Cortex of kidney (tissue), 1 donor: ENCODE results near the gene PPP1R37.

Experiments used
- DNase-seq: peaks from one replicate; lab custom pipeline; 2025; lab: John Stamatoyannopoulos, UW

Gene PPP1R37

DNA sequence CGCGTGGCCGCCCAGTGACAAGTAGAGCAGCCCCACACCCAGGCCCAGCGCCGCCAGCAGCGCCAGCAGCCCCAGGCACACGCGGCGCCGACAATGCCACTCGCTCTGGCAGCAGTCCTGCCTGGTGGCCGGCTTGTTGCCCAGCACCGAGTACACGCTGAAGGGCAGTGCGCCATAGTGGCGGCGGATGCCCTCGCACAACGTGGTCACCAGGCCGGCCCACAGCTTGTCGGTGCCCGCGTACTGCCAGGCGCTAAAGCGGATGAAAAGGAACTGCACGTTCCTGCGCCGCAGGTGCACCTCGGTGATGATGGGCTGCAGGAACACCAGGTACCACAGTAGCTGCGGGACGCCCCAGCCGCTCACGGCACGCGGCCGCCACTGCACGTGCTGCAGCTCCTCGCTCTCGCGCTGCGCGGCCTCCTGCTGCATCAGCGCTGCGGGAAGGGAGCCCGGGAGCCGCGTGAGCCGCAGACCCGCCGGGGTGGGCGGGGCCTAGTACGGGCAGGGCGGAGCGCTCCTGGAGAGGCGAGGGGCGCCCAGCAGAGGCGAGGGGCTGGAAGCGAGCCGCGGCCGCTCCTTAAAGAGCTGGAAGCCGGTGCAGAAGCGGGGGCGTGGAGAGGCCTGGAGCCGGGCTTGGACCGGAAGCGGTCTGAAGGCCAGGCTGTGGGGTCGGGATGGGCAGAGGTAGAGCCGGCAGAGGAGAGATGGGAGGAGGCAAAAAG lies 60.5 kb downstream of the PPP1R37 start:
- no peak for DNase-seq

DNA sequence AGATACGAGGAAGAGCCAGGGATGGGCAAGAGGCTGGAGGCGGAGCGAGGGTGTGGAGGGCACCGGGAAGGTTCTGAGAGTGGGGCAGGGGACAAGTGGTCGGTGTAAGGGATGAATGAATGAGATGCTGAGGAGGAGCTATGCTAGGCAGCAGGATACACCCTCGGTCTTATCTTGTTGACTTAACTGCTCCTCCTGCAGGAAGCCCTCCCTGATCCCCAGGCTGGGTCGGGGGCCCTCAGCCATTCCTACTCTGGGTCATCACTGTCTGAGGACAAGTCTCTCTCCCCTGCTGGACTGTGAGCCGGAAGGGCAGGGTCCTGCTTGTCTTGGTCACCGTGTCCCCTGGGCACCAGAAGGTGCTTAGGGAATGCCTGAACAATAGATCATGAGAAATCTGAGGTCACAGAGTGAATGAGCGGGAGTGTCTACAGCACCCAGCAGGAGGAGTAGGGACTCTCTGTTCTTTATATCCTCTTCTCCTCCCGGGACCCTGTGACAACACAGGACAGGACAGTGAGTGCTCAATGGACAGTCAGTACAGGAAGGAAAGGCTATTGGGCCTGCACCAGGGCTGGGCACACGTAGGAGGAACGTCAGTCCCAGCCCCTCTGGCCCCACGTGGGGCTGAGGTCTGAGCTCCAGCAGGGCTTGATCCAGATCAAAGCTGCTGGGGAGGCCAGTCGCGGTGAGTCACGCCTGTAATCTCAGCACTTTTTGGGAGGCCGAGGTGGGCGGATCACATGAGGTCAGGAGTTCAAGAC lies 61.3 kb downstream of the PPP1R37 start:
- no peak for DNase-seq

DNA sequence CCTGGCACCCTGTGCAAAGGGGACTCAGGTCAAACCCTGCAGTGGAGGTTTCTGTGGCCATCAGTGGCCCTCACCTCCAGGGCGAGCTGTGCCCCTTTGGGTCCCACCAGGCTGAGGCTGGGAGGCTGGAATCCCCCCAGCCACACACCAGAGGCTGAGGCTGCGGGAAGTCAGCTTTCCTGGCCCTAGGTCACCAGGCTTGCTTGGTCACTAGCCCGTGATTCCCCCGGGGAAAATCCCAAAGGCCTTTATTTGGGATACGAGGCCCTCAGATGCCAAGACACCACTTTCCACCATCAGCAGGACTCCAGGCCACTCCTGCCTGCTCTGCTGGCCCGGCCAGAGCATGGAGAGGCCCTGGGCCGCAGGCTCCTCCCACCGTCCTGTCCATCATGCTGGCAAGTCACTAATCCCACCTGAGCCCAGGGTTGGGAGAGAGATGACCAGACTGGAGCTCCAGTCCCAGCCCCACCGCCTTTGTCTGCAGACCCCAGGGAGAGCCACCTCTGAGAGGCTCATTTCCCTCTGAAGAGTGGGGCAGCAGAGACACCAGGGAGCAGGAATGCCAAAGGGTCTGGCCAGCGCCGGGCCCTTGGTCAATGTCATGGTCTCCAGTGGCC lies 63.1 kb downstream of the PPP1R37 start:
- no peak for DNase-seq

DNA sequence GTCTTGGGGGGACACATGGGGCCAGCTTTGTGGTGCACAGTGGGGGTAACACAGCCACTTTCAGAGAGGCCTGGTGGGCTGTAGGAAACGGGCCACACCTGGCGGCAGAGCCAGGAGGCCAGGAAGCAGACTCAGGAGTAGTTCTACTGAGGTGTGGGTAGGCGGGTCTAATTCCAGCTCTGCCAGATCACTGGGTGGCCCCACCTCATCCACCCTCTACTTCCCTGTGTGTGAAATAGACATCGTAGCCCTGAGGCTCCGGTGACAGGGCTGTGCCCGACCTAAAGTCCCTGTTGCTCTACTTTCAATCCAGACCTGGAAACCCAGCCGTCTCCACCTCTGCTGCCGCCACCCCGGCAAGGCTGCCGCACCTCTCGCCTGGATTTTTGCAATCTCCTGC lies 63.8 kb downstream of the PPP1R37 start:
- DNase-seq = no peak

DNA sequence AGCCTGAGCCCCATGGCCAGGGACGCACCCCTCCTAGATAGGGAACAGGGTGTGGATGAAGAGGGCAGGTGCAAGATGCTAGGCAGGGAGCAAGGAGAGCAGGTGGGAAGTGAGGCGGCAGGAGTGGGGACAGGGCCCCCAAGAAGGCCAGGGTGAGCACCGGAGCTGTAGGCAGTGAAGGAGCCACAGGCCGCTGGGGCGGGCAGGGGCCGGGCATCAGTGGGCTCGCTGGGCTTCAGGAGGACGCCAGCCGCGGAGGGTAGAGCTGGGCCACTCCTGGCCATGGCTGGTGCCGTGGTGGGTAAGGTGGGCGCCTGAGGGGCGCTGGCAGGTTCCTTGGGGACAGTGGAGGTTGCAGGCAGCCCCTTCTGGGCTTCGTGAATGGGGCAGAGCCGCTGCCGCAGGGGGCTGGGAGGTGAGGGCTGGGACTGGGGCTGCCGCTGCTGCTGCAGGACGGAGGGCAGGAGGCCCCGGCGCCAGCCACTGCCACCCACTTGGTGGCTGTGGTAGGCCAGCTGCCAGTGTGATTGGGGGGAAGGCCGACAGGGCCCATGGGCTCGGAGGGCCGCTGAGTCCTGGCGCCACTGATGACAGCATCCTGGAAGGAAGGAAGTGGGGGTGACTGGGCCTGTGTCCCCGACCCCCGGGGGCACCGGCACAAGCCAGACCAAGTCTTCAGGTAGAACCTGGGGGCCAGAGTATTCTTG lies 65.7 kb downstream of the PPP1R37 start:
- no peak for DNase-seq

DNA sequence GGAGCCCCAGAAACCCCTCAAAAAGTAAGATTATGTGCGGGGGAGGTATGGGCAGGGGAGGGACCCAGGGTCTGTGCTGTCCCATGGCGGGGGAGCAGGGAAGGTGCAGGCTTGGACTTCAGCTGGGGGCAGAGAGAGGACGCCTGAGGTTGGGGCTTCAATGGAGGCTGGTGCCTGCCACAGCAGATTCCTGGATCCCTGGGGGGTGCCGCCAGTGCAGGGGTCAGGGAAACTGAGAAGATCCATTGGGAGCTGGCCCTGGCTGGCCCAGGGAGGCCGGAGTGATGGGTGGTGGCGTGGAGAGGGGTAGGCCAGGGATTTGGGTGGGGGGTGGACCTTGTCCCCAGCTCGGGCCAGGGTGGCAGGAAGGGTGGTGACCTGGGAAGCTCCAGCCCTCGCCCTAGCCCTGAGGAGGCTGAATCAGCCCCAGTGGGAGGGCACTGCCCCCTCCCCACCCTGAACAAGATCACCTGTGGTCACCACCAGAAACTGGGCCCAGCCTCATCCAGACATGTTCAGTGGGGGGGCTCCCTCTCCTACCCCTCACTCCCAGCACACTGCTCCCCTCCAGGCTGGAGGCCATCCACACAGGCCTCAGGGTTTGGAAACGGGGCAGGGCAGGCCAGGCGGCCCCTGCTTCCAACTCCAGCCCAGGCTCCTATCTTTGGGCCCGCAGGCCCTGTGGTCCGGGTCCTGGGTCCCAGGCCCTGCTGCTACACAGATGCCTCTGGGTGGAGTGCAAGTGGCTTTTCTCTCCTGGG lies 66.4 kb downstream of the PPP1R37 start:
- no peak for DNase-seq

DNA sequence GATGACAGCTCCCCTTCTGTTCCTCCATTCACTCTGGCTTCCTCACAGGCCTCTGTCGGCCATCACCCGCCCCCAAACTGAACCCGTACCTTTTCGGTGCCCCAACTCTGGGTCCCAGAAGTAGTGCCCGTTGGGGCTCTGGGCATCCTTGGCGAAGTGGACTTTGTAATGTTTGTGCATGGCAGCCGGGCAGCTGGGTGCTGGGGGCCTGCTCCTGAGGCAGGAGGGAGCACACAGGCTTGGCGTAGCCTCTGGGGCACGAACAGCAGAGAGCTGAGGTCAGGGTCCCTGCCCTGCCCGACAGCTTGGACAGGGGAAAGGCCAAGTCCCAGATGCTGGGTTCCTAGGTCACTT lies 67.0 kb downstream of the PPP1R37 start:
- no peak for DNase-seq

DNA sequence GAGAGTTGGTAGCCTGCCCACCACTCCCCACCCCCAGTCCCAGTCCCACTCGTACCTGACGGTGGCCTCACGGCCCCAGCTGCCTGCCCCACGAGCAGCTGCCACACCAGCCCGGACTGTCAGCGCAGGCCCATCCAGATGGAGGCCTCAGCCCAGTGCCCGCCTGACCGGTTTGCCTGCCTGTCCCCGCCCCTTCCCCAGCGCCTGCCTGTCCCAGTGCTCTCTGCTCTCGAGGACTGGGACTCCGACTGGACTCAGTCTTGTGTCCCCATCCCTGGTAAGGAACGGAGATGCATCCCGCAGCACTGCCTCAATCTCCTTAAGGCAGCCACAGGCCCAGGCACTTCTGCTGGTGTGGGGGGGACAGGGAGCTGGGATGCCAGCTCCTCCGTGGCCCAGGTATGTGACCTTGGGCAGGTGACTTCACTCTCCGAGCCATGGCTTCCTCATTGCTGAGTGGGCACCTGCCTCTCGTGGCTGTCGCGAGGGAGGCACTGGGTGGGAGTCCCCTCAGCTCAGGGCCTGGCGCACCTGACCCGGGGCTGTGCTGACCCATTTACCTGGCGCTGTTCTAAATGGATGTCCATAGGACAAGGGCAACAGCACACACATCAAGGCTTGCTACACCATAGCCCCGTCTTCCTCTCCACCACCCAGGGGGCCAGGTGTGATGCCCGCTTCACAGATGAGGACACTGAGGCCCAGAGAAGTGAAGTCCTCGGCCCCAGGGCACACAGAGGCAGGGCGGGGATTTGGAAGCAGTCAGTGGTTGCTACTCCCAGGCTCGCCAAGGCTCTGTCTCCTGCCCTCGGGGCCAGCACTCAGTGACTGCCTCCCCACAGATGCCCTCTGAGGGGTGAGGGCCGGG lies 68.1 kb downstream of the PPP1R37 start, which contains the start of gene NKPD1:
NKPD1 (minus strand) TSS at position 113 of the 868 bp plus-strand sequence. CDS start 832 bp downstream, outside the sequence.
- DNase-seq = no peak

DNA sequence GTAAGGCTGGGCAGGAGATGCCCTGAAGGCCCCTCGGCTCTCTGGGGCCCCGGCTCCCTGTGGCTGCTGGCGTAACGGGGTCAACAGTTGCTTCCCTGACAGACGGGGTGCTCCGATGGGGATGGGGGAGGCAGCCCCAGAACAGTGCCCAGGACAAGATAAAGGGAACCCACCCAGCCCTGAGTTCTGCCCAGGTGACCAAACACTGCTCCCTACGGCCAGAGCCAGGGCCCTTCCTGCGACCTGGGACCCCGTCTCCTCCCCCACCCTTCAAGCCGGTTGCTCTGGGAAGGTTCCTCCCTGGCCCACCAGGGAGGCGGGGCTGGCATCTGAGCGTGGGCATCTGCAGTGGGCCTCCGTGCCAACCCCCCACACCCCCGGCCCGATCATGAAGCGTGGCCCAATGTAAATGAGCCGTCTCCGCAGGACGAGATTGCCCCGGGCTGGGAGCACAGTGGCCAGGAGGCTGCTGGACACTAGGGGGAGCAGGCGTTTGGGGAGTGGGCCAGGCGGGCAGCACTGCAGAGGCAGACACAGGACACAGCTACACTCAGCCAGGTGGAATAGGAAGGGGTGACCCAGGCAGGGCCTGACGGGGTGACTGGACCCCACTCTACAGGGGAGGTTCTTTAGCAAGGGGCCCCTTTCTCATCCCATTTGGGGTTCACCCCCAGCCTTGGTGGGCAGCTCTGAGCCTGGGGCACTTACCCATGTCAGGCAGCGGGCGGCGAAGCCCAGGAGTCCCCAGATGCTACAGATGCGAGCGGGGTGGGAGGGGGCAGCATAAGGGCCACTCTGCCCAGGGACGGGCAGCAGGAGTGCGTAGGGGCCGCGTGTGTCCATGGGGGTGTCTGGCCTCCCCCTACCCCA lies 69.0 kb downstream of the PPP1R37 start:
- no peak for DNase-seq

DNA sequence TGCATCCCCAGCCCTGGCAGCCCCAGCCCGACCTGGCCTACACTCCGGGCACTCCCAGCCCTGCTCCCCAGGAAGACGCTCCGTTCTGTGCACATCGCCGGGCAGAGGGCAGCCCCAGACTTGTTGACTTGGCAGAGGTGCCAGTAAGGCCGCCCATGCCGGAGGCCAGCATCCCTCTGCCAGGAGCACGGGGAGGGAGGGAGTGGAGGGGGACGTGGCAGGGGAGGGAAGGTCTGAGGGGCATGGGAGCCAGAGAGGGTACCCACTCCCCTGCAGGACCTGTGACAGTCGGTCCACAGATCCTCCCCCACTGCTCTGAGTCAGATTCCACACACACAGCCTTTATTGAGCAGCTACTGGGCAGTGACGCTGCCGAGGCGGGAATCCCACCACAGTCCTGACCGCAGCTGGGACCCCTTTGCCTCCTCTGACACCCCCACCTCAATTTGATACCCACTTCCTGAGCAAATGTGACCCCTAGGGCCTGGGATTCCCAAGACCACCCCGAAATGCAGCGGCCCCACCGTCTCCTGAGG lies 69.7 kb downstream of the PPP1R37 start:
- DNase-seq = no peak

DNA sequence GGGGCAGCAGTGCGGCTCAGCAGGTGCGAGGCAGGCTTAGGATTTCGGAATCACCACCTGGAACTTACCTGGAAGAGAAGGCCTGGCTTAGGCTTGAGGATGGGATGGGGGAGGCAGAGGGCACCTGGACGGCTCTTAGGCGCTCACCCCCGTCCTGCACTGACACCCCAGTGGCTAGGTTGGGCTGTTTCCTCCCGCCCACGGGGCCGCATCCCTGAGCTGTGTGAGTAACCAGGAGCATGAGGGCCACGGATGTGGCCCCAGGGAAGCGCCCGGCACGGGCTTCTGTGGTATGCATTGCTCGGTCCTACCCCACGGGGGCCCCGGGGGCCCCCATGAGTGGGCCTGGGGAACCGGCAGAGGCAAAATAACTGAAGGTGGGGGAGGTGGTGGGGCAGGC lies 70.2 kb downstream of the PPP1R37 start:
- no peak for DNase-seq

DNA sequence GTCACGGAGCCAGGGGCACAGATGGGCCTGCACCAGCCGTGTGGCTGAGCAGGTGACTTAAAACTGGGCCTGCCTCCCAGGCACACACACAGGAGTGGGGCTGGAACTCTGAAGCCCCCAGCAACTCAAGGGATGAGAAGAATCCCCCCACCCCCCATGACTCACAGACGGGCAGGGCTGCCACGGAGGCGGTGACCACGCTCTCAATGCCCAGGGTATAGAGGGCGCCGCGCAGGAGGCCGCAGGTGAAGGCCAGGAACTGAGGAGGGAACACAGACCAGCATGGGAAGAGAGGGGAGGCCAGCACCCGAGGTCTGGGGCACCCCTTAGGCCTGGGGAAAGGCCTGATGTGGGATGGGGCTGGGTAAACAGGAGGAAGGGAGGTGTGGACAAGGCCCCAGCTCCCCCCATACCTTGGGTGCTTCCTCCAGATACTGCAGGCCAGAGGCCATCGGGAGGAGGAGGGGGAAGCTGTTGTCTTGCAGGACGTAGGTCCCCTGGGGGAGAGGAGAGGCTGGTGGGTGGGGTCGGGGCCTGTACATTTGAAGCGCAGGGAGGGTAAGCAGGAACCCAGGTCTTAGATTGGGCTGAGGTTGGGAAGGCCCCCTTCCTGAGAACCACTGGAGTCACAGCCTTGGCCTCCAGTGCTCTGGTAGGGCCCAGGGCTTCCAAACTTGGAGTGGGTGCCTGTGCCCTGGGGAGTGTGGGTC lies 70.9 kb downstream of the PPP1R37 start:
- DNase-seq = no peak

DNA sequence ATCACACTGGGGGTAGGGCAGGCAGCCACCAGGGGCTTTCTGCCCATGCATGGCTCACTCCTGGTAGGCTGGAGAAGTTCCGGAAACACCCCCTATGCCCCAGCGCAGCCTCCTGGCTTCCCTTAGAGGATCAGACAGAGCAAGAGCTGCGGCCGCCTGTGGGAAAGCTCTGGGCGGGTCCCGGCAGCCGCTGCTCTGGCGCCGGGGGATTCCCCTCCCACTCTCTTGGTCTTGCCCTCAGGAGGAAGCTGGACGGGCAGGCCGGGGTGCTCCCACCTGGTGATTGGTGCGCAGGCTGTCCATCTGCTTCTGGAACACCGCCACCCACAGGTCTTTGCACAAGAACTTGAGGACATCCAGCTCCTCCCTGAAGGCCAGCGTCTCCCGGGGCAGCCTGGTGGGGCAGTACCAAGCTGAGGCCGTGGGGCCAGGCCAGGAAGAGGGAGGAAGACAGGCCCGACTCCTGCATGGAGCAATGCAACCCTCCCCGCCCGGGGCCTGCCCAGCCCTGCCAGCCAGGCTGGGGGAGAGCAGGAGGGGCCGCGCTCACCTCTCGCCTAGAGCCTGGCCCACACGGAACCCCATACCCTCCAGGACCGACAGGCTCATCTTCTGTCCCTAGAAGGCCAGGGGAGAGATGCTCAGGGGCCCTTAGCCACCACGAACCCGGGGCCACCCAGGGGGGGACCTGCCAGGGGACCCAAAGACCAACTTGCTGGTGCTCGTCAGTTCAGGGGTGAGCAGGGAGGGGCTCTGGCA lies 71.8 kb downstream of the PPP1R37 start:
- no peak for DNase-seq

DNA sequence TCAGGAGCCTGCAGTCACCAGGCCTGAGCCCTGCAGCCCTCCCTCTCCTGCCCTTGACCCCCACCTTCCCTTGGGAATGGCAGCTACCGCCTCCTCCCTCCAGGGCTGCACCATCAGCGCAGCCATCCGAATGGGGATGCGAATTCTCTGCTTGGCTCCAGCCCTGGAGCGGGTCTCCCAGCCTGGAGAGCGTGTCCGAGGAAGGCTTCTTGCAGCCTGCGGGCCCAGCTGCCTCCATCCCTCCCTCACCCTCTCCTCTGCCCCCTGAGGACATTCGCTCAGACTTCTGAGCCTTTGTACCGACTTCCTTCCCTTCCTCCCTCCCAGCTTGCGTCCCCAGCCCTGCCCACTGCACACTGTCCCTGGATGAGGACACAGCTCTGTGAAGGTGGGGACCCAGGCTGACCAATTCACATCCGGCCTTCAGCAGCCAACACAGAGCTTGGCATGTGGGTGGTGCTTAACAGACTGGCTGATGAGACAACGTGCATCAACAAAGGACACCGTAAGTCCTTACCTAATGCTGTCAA lies 73.8 kb downstream of the PPP1R37 start:
- DNase-seq = no peak

DNA sequence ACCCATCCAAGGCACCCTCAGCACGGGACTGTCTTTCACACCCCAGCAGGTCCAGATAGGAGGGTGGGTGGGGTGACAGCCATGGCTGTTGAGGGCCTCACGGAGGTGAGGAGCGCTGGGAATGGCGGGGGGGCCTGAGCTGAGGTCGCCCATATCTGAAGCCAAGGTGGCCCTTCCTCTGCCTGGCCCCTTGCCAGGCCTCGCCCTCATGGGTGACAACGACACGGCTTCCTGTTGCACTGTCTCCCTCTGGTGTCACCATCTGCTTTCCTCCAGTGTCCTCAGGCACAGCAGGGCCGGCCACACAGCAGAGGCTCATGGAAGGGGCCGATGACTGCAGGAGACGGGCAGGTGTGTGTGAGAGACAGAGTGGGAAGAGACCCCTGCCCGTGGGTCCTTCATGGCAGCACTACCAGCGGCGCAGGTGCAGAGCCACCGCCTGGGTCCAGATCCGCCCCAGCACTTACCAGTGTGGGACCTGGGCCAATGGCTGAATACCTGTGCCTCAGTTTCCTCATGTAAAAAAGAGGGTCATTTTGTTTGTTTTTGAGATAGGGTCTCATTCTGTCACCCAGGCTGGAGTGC lies 75.9 kb downstream of the PPP1R37 start:
- DNase-seq = no peak

DNA sequence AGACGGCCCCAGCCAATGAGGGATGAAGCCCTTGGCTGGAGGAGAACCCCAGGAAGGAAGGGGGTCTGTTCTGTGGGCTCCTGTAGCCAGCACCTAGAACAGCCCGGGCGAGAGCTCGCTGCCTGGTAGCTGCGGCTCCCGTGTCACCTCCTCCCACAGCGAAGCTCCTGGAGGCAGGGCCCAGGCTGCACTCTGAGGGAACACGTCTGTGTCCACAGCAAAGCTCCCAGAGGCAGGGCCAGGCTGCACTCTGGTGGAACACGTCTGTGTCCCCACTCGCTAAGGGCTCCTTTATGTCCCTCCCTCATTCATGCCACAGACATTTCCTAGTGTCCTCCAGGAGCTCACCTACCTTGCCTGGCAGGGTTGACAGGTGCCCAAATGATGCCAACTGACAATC lies 76.6 kb downstream of the PPP1R37 start:
- DNase-seq = no peak
